Endothelial cell of umbilical vein (primary cell): ENCODE results near the gene SHOC2. TPM values are rescaled to one million over a fixed set of nuclear protein-coding genes. Genes with fewer than 3 reads are reported as not detected.

Experiments
- BruUV-seq: library from RNA; stranded (reverse); fragments of 400-500 nt; replicated peaks from 2 replicates; lab custom pipeline; 2021; lab: Mats Ljungman, UMichigan
- CTCF ChIA-PET: fragments of 300-600, 350-600 bp; sonication (Branson Sonifier 250); formaldehyde crosslinking; loops from one replicate; lab custom pipeline; 2021; ENCODE audit warnings: antibody characterized with exemption, inconsistent platforms; lab: Charles Lee
- POLR2A ChIA-PET: fragments of 300-600, 350-600 bp; sonication (Branson Sonifier 250); formaldehyde crosslinking; loops from one replicate; lab custom pipeline; 2021; ENCODE audit warnings: antibody characterized with exemption, inconsistent platforms; lab: Charles Lee
- DNase-seq: peaks from one replicate; pipeline ENCODE4 v3.0.0-alpha.2; 2011; ENCODE audit warnings: low read depth, low spot score
- FAIRE-seq: peaks from 2 replicates; lab custom pipeline; 2011; peaks lifted over from hg19 to GRCh38; lab: Jason Lieb, UNC
- H2AFZ ChIP-seq: 2 replicates; pipeline ENCODE4 v1.6.0; 2012; ENCODE audit warnings: low read depth, low read length, control low read depth, inconsistent platforms
- H3K27ac ChIP-seq: 2 replicates; pipeline ENCODE4 v1.5.1; 2011; ENCODE audit warnings: low read depth, mild to moderate bottlenecking, control low read depth, low read length, moderate library complexity; ENCODE audit not compliant: insufficient read depth
- H3K27me3 ChIP-seq, 2 experiments: 2 replicates each; pipeline versions ENCODE4 v1.6.0 to v1.6.1; 2011; ENCODE audit warnings: low read length in 2 of 2, mixed read lengths in 1 of 2; ENCODE audit not compliant: control insufficient read depth in 2 of 2, insufficient read depth in 2 of 2
- H3K36me3 ChIP-seq, 2 experiments: 2 replicates in 1 of 2; 3 replicates in 1 of 2; pipeline ENCODE4 v1.5.1; 2011; ENCODE audit warnings: low read length in 2 of 2, mild to moderate bottlenecking in 1 of 2, moderate library complexity in 1 of 2; ENCODE audit not compliant: control insufficient read depth in 2 of 2, insufficient read depth in 2 of 2; ENCODE audit errors: extremely low read depth in 1 of 2
- H3K4me1 ChIP-seq: 3 replicates; pipeline ENCODE4 v1.5.1; 2011; ENCODE audit warnings: mild to moderate bottlenecking, low read length; ENCODE audit not compliant: control insufficient read depth, insufficient read depth; ENCODE audit errors: extremely low read depth
- H3K4me2 ChIP-seq: 2 replicates; pipeline ENCODE4 v1.6.1; 2011; ENCODE audit warnings: low read length, control low read depth, mixed read lengths; ENCODE audit not compliant: insufficient read depth
- H3K4me3 ChIP-seq, 3 experiments: fragments of 200-600 bp in 1 of 3; sonication (generic), shearing (Covaris generic) in 1 of 3; replicated peaks in 1 of 3; 2 replicates each; pipeline ENCODE4 v1.5.1; 2011 to 2016; ENCODE audit warnings: control low read depth in 3 of 3, low read length in 3 of 3, mild to moderate bottlenecking in 2 of 3, inconsistent platforms in 1 of 3, low read depth in 1 of 3, moderate library complexity in 1 of 3; ENCODE audit not compliant: insufficient read depth in 1 of 3
- H3K79me2 ChIP-seq: 2 replicates; pipeline ENCODE4 v1.6.0; 2012; ENCODE audit warnings: low read length, inconsistent platforms; ENCODE audit not compliant: control insufficient read depth, insufficient read depth
- H3K9ac ChIP-seq: replicated peaks from 2 replicates; pipeline ENCODE3; 2011; ENCODE audit warnings: low read length, control low read depth; ENCODE audit not compliant: insufficient read depth; ENCODE audit errors: extremely low read depth
- H3K9me1 ChIP-seq: replicated peaks from 3 replicates; pipeline ENCODE4 v1.6.0; 2011; ENCODE audit warnings: mild to moderate bottlenecking, low read length; ENCODE audit not compliant: control insufficient read depth, insufficient read depth; ENCODE audit errors: extremely low read depth
- H3K9me3 ChIP-seq: replicated peaks from 2 replicates; pipeline ENCODE4 v1.5.1; 2012; ENCODE audit warnings: low read length, inconsistent platforms; ENCODE audit not compliant: control insufficient read depth, insufficient read depth
- H4K20me1 ChIP-seq: replicated peaks from 2 replicates; pipeline ENCODE3; 2011; ENCODE audit warnings: mild to moderate bottlenecking, low read length; ENCODE audit not compliant: control insufficient read depth, insufficient read depth; ENCODE audit errors: extremely low read depth
- EZH2 ChIP-seq: IDR thresholded peaks from 2 replicates; pipeline ENCODE4 v1.6.1; 2012; ENCODE audit warnings: borderline replicate concordance, low read depth, mild to moderate bottlenecking, moderate library complexity, low read length, inconsistent platforms; ENCODE audit not compliant: severe bottlenecking
- FOS ChIP-seq: IDR thresholded peaks from 2 replicates; pipeline ENCODE4 v1.6.1; 2011; ENCODE audit warnings: mild to moderate bottlenecking, low read length, moderate library complexity, borderline replicate concordance; ENCODE audit not compliant: insufficient read depth
- GATA2 ChIP-seq: IDR thresholded peaks from 2 replicates; pipeline ENCODE4 v1.7.0; 2011; ENCODE audit warnings: low read depth, mild to moderate bottlenecking, moderate library complexity, mixed read lengths, low read length; ENCODE audit not compliant: insufficient read length, insufficient read depth
- JUN ChIP-seq: IDR thresholded peaks from 2 replicates; pipeline ENCODE4 v1.6.1; 2011; ENCODE audit warnings: borderline replicate concordance, low read depth; ENCODE audit not compliant: insufficient read length, insufficient read depth
- MYC ChIP-seq: IDR thresholded peaks from one replicate; pipeline ENCODE4 v1.6.1; 2011; ENCODE audit warnings: mild to moderate bottlenecking, low read depth, low read length
- POLR2A ChIP-seq: IDR thresholded peaks from 2 replicates; pipeline ENCODE4 v1.6.1; 2012; ENCODE audit warnings: low read depth, mild to moderate bottlenecking, control low read depth, low read length
- POLR2AphosphoS5 ChIP-seq: IDR thresholded peaks from 2 replicates; pipeline ENCODE4 v1.6.1; 2012; ENCODE audit warnings: low read depth, mild to moderate bottlenecking, control low read depth, low read length, moderate library complexity; ENCODE audit not compliant: insufficient read depth
- dilution Hi-C: fragments of 300-500 bp; cut with MboI; formaldehyde crosslinking; loops from one replicate; pipeline ENCODE4 v1.15.0; 2019; ENCODE audit warnings: low sequenced_read_pairs; ENCODE audit not compliant: extremely low pct_ligation_motif_present
- intact Hi-C: fragments of 100-400 bp; cut with micrococcal nuclease; formaldehyde crosslinking; loops from one replicate; pipeline ENCODE4 v1.10.0; 2022
- polyA plus RNA-seq, 4 experiments: library from polyadenylated mRNA; depleted of rRNA in 3 of 4; stranded (reverse) in 3 of 4; unstranded in 1 of 4; fragments of >200 nt; gene quantifications; 2 replicates each; pipeline versions ENCODE4 v1.2.1 to v1.2.3, GENCODE V29; 2011 to 2012; ENCODE audit warnings: missing spikeins in 1 of 4
- total RNA-seq: library from RNA; stranded (reverse); gene quantifications from 2 replicates; pipeline ENCODE4 v1.2.3, GENCODE V29; 2021
- TF ChIP-seq, protein P1 (sequence below), 2 donors: IDR thresholded peaks; 1 replicate in 1 of 2; 2 replicates in 1 of 2; pipeline ENCODE4 v1.5.1; 2011; ENCODE audit warnings: low read length in 2 of 2, mild to moderate bottlenecking in 2 of 2, moderate library complexity in 2 of 2, control low read depth in 1 of 2, inconsistent platforms in 1 of 2, low read depth in 1 of 2; ENCODE audit not compliant: insufficient read depth in 1 of 2; ENCODE audit errors: extremely low read depth in 1 of 2
- TF ChIP-seq, protein P2 (sequence below): IDR thresholded peaks from 2 replicates; pipeline ENCODE4 v1.6.1; 2011; ENCODE audit not compliant: insufficient read depth, insufficient read length

The SHOC2 gene
- total and polyA plus RNA-seq, 2 donors (not counting 3 experiments of a cell fraction or from before 2014, with no cell fraction given), result 13.0 to 37.1 TPM

DNA sequence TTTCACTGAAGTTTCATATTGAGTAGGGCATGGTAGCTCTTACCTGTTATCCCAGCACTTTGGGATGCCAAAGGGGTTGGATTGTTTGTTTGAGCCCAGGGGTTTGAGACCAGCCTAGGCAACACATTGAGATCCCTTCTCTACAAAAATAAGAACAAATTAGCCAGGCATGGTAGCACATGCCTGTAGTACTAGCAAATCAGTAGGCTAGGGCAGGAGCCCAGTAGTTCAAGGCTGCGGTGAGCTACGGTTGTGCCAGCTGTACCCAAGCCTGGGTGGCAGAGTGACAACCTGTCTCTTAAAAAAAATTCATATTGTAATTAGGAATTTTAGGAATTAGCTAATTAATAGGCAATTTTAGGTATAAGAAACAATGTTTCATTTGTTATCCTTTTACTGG lies 18.4 kb upstream of the SHOC2 start:
- no TSS peak for BruUV-seq
- Histone ChIP-seq H3K4me1 (no peaks in the 10 kb centered on the region), H3K9me3 (no peaks in the 10 kb centered on the region), H3K4me3 (no peak overlapping the region), H3K79me2 (no peaks in the 10 kb centered on the region), H4K20me1 (no peaks in the 10 kb centered on the region), H3K27me3 (no peaks in the 10 kb centered on the region), H2AFZ (no peak overlapping the region), H3K36me3 (peaks cover 7 to 8% of the 10 kb centered on the region in 2 experiments), H3K9me1 (no peaks in the 10 kb centered on the region), H3K4me2 (no peak overlapping the region), H3K9ac (no peak overlapping the region), H3K27ac (no peak overlapping the region)
- no peak for DNase-seq
- FAIRE-seq, result no peak
- no peak for TF ChIP-seq GATA2
- TF ChIP-seq MYC, result no peak
- TF ChIP-seq, protein P1, sequence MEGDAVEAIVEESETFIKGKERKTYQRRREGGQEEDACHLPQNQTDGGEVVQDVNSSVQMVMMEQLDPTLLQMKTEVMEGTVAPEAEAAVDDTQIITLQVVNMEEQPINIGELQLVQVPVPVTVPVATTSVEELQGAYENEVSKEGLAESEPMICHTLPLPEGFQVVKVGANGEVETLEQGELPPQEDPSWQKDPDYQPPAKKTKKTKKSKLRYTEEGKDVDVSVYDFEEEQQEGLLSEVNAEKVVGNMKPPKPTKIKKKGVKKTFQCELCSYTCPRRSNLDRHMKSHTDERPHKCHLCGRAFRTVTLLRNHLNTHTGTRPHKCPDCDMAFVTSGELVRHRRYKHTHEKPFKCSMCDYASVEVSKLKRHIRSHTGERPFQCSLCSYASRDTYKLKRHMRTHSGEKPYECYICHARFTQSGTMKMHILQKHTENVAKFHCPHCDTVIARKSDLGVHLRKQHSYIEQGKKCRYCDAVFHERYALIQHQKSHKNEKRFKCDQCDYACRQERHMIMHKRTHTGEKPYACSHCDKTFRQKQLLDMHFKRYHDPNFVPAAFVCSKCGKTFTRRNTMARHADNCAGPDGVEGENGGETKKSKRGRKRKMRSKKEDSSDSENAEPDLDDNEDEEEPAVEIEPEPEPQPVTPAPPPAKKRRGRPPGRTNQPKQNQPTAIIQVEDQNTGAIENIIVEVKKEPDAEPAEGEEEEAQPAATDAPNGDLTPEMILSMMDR (IDR thresholded peaks at IDR 0.05; ENCODE audit: extremely low read depth in 1 of 2, insufficient read depth in 1 of 2, low read depth in 1 of 2, low read length in 2 of 2), result no peak
- no peak for TF ChIP-seq FOS
- TF ChIP-seq EZH2, result no peak
- TF ChIP-seq, protein P2, sequence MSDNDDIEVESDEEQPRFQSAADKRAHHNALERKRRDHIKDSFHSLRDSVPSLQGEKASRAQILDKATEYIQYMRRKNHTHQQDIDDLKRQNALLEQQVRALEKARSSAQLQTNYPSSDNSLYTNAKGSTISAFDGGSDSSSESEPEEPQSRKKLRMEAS, result no peak
- no peak for TF ChIP-seq JUN
- TF ChIP-seq POLR2A, result no peak
- no peak for TF ChIP-seq POLR2AphosphoS5
- dilution Hi-C loops, result no loop called here
- ChIA-PET CTCF (interaction anchor here (1.0 to 1.8 kb wide), 3 partner anchors 7 to 155 kb away, joined by 3 to 5 read pairs (median 3); no protein-coding TSS in a partner anchor), POLR2A (no interaction called here)
- intact Hi-C loops, result no loop called here
